Natural killer cell treated with Interleukin-12 subunit alpha and Interleukin-12 subunit beta and Interleukin-15 and Interleukin-18, amount 100 ng/mL, for 72 hours (primary cell): ENCODE measurements around the gene NALCN. TPM values are rescaled to one million over a fixed set of nuclear protein-coding genes. Genes with fewer than 3 reads are reported as not detected.

Source experiments
- ATAC-seq, 2 donors: fragments of 150-1000 bp; cut with Tn5 transposase in 1 of 2; sonication (Bioruptor Pico), chemical (Tn5 transposase) in 1 of 2; 2 replicates each; pipeline ENCODE4 v1.10.0; 2021
- DNase-seq: peaks from one replicate; pipeline ENCODE4 v3.0.0; 2022; ENCODE audit warnings: low spot score
- H3K27ac Mint-ChIP-seq, 2 donors: 1 replicate in 1 of 2; 2 replicates in 1 of 2; pipeline ENCODE4 v1.8.0; 2022; ENCODE audit warnings: mixed read lengths in 2 of 2, mild to moderate bottlenecking in 1 of 2, moderate library complexity in 1 of 2
- H3K27me3 Mint-ChIP-seq, 2 donors: 1 replicate in 1 of 2; 2 replicates in 1 of 2; pipeline ENCODE4 v1.8.0; 2022; ENCODE audit warnings: mixed read lengths in 2 of 2
- H3K36me3 Mint-ChIP-seq: one replicate; pipeline ENCODE4 v1.8.0; 2022; ENCODE audit warnings: mixed read lengths
- H3K4me1 Mint-ChIP-seq, 2 donors: 1 replicate in 1 of 2; 2 replicates in 1 of 2; pipeline ENCODE4 v1.8.0; 2022; ENCODE audit warnings: low read depth in 2 of 2, mixed read lengths in 2 of 2, mild to moderate bottlenecking in 1 of 2
- H3K4me3 Mint-ChIP-seq: one replicate; pipeline ENCODE4 v1.8.0; 2022; ENCODE audit warnings: mixed read lengths
- H3K9me3 Mint-ChIP-seq: 2 replicates; pipeline ENCODE4 v1.8.0; 2022; ENCODE audit warnings: mixed read lengths
- total RNA-seq, 2 donors: library from RNA; stranded (reverse); gene quantifications; one replicate each; pipeline ENCODE4 v1.2.3, GENCODE V29; 2022

NALCN gene
- total RNA-seq, 2 donors from 2014 or later, result not detected

DNA sequence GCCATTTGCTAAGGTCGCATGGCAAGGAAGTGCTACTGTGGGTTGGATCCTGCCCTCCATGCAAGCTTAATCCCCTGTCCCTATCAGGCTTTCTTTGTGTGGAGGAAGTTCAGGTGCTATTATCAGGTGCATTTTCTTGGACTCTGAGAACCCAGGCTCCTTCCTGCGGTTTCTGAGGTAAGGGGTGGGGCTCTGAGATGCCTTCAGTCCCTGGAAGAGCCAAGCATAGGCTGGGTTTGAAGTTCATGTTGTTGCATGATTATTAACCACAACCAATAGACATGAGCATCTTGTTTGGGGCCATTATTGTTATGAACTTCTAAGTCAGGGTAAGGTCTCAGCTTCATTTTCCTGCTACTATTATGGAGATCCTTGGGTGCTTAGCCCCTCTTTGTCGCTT, 109.5 kb downstream of the NALCN start:
- DNase-seq (no peak), ATAC-seq (no peak)
- peaks cover 7% of the 10 kb centered on the region for H3K9me3 Mint-ChIP-seq
- H3K27ac Mint-ChIP-seq, result no peak overlapping the region
- no peaks in the 10 kb centered on the region for H3K27me3 Mint-ChIP-seq
- no peaks in the 10 kb centered on the region for H3K4me1 Mint-ChIP-seq
- no peak overlapping the region for H3K4me3 Mint-ChIP-seq
- H3K36me3 Mint-ChIP-seq, result no peaks in the 10 kb centered on the region

DNA sequence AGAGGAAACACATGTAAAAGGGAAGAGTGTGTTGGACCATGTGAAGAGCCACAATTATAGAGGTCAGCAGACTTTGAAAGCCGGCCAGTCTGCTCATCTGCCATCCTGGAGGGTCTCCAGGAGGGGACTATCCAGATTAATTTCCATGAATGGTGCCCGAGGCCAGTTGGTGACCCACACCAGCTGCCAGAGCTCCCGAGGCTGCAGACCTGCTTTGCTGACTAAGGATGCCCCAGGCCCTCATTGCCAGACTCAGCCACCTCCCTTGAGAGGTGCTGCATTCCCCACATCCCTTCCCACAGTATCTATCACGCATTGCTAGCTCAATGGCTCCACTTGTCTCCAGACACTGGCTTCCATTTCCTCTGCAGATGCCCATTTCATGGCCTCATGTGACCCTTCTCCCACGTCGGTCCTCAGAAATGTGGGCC, 110.3 kb downstream of the NALCN start:
- H3K4me3 Mint-ChIP-seq, result no peak overlapping the region
- DNase-seq (no peak), ATAC-seq (no peak)
- peaks cover 7% of the 10 kb centered on the region for H3K9me3 Mint-ChIP-seq
- H3K27ac Mint-ChIP-seq, result no peak overlapping the region
- no peaks in the 10 kb centered on the region for H3K4me1 Mint-ChIP-seq
- H3K36me3 Mint-ChIP-seq, result no peaks in the 10 kb centered on the region
- no peaks in the 10 kb centered on the region for H3K27me3 Mint-ChIP-seq

DNA sequence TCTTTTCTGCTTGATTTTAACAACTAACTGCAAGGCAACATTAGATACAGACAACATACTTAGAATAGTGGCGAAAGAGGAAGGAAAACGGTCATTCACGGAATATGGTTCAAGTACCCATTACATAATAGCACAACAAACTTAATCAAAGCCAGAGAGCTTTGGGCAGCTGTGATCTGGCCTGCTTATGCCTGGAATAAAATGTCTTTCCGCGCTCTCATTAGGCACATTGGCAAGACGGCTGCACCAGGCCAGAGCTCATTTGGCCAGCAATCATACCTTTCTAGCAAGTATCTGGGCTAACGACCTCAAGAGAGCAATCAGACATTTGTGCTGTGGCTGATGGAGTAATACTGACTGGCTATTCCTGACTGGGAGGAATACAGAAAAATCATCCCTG, 112.8 kb downstream of the NALCN start:
- H3K4me1 Mint-ChIP-seq, result no peaks in the 10 kb centered on the region
- ATAC-seq (no peak), DNase-seq (no peak)
- no peaks in the 10 kb centered on the region for H3K27me3 Mint-ChIP-seq
- H3K27ac Mint-ChIP-seq, result no peak overlapping the region
- no peaks in the 10 kb centered on the region for H3K36me3 Mint-ChIP-seq
- H3K9me3 Mint-ChIP-seq, result no peaks in the 10 kb centered on the region
- H3K4me3 Mint-ChIP-seq, result no peak overlapping the region

DNA sequence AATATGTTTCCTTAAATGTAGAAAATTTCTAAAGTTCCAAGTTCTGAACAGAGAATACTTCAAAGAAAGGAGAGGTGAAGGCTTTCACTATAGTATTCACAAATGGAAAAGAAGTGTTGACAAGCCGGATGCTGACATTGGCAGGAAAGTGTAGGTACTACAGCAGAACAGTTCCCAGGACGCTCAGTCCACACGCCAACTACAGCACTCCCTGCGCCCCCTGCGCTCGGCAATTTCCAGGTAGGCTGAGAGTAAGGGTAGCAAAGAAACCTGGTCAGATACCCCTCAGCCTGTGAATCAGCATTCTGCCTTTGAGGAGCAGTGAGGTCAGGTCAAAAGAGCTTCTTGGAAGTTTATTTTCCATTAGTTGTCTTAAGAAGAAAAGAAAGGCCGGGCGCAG, 115.3 kb downstream of the NALCN start:
- no peak overlapping the region for H3K4me3 Mint-ChIP-seq
- H3K4me1 Mint-ChIP-seq, result no peaks in the 10 kb centered on the region
- H3K9me3 Mint-ChIP-seq, result peaks cover 4% of the 10 kb centered on the region
- DNase-seq (no peak), ATAC-seq (no peak)
- H3K27ac Mint-ChIP-seq, result no peak overlapping the region
- H3K27me3 Mint-ChIP-seq, result no peaks in the 10 kb centered on the region
- no peaks in the 10 kb centered on the region for H3K36me3 Mint-ChIP-seq

DNA sequence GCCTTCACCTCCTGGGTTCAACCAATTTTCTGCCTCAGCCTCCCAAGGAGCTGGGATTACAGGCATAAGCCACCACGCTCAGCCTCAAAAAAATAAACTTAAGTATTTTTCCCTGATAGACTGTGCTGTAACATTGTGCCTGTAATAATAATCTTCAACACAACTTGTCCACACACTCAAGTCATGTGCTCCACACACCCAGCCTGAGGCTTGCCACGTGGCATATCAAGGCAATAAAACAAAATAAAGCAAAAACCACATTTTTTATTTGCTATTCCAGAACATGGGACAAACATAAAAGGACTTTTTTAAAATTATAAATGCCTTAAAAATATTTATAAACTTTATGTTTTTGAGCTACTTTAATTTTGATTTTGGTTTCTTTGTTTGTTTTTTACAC, 115.8 kb downstream of the NALCN start:
- no peaks in the 10 kb centered on the region for H3K27me3 Mint-ChIP-seq
- H3K36me3 Mint-ChIP-seq, result no peaks in the 10 kb centered on the region
- H3K27ac Mint-ChIP-seq, result no peak overlapping the region
- DNase-seq (no peak), ATAC-seq (no peak)
- peaks cover 4% of the 10 kb centered on the region for H3K9me3 Mint-ChIP-seq
- no peaks in the 10 kb centered on the region for H3K4me1 Mint-ChIP-seq
- no peak overlapping the region for H3K4me3 Mint-ChIP-seq

DNA sequence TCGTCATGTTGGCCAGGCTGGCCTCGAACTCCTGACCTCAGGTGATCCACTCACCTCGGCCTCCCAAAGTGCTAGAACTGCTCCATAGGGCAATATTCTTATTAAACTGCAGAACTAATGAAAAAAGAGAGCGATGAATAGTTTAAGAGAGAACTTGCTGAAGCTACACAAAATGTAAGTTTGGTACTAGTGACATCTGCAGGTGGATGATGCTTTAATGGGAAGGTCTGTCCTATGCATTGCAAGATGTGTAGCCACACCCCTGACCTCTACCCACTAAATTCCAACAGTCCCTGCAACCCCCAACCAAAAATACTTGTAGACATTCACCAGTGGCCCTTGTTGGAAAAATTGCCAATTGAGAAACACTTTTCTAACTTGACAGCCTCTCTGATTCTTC, 117.8 kb downstream of the NALCN start:
- no peak for ATAC-seq

DNA sequence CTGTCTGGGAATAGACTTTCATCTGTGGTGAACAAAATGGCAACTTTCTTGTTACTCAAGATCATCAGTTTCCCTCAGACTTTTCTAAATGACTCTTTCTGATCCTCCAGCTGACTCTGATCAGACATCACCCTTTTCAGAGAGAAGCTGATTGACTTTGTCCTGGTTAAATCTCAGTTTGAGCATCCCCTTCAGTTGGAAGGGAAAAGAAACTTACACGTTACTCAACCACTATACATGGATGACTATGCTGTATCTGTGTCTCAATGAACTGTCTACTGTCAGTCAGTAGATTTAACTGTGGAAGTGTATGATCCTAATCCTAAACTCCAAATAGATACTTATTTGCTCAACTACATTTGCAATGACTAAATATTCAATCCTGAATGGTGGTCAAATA, 118.5 kb downstream of the NALCN start:
- DNase-seq (no peak), ATAC-seq (no peak)
- Mint-ChIP-seq H3K9me3 (peaks cover 4% of the 10 kb centered on the region), H3K4me1 (no peaks in the 10 kb centered on the region), H3K4me3 (no peak overlapping the region), H3K27ac (no peak overlapping the region), H3K36me3 (no peaks in the 10 kb centered on the region), H3K27me3 (no peaks in the 10 kb centered on the region)

More for the DNA sequence above, 117.8 kb downstream of the NALCN start:
- H3K4me3 Mint-ChIP-seq, result no peak overlapping the region
- no peaks in the 10 kb centered on the region for H3K36me3 Mint-ChIP-seq
- no peak for DNase-seq
- peaks cover 4% of the 10 kb centered on the region for H3K9me3 Mint-ChIP-seq
- H3K27me3 Mint-ChIP-seq, result no peaks in the 10 kb centered on the region
- no peaks in the 10 kb centered on the region for H3K4me1 Mint-ChIP-seq
- no peak overlapping the region for H3K27ac Mint-ChIP-seq

DNA sequence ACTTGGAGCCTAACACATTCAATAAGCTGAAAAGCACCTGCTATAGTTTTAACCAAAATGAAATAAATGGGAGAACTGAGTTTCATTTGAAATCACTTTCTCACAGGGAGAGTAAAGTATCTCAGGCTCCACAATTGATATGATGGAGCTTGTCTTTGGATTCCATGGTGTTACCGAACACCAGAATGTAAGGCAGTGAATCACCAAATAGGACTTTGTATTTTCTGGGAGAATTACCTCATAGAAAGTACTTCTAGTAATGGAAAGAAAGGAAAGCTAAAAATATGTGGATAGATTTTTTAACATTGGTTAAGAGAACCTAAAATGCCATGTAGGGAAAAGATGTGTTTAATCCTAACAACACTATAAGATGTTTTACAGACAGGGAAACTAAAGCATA, 123.6 kb downstream of the NALCN start:
- H3K4me1 Mint-ChIP-seq, result no peaks in the 10 kb centered on the region
- H3K9me3 Mint-ChIP-seq, result peaks cover 2% of the 10 kb centered on the region
- DNase-seq, result no peak
- no peak overlapping the region for H3K27ac Mint-ChIP-seq
- H3K4me3 Mint-ChIP-seq, result no peak overlapping the region
- no peak for ATAC-seq
- no peaks in the 10 kb centered on the region for H3K27me3 Mint-ChIP-seq
- H3K36me3 Mint-ChIP-seq, result no peaks in the 10 kb centered on the region

DNA sequence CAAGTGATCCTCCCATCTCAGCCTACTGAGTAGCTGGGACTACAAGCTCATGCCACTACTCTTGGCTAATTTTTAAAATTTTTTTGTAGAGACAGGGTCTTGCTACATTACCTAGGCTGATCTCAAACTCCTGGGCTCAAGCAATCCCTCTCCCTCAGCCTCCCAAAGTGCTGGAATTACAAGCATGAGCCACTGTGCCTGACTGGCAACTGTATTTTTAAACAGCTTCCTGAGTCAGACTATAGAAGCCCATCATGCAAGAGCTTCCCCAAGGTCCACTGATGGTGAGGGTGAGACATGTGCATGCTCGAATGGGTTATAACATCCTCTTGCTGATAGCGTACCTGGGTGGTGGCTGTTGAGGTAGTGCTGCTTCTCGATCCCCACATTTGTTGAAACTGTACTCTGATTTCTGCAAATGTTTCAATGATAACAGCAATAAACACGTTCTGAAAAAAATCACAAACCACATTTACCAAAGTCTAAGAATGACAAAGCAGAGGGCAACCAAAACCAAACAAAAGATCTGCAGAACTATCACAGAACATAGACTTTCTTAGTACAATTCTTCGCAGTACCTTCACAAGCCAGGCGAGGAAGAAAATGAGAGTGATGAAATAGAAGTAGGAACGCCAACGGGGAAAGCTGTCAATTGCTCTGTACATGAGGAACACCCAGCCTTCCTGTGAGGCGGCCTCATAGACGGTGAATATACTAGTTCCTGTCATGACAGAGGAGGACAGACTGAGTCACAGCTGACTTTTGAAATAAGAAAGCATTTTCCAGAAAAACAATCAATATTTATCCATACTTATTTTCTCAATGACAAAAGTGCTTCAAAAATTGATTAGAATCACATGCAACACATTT, 124.4 kb downstream of the NALCN start:
- DNase-seq (no peak), ATAC-seq (no peak)
- Mint-ChIP-seq H3K27me3 (no peaks in the 10 kb centered on the region), H3K9me3 (no peaks in the 10 kb centered on the region), H3K4me1 (no peaks in the 10 kb centered on the region), H3K4me3 (no peak overlapping the region), H3K27ac (no peak overlapping the region), H3K36me3 (no peaks in the 10 kb centered on the region)

DNA sequence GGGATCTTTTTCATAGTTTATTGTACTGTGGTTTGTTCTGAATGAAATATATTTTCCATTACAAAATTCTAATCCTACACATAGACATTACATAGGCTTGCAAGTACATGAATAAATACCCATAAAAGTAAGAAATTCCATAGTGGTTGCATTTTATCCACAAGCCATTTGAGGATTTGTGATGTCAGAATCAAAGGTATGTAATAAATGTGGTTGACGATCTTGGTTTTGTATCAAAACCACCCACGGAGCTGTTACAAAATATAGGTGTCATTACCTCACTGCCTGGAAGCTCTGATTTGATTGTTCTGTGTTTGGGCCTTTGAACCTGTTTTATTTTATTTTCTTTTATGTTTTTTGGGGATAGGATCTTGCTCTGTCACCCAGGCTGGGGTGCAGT, 125.1 kb downstream of the NALCN start:
- ATAC-seq, result no peak
- no peak overlapping the region for H3K4me3 Mint-ChIP-seq
- no peak for DNase-seq
- no peaks in the 10 kb centered on the region for H3K27me3 Mint-ChIP-seq
- H3K4me1 Mint-ChIP-seq, result no peaks in the 10 kb centered on the region
- no peaks in the 10 kb centered on the region for H3K36me3 Mint-ChIP-seq
- H3K9me3 Mint-ChIP-seq, result no peaks in the 10 kb centered on the region
- no peak overlapping the region for H3K27ac Mint-ChIP-seq

DNA sequence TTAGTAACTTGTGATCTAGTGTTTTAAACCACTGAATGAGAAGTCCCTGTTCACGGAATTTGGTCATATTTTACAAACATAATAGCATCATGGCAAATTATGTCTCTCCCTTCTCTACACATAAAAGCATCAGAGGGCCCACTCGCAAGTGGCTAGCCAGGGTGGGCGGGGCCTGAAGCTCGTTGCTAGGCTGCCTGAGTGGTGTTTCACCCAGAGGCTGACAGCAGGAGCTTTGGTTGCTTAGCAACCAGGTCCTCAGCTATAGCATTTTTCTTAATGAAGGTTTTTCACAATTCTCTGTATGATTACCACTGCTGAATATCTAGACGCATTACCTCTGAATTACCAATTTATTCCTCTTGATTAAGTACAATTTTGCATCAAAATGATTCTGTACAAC, 126.5 kb downstream of the NALCN start:
- no peak for DNase-seq
- no peaks in the 10 kb centered on the region for H3K4me1 Mint-ChIP-seq
- H3K27me3 Mint-ChIP-seq, result no peaks in the 10 kb centered on the region
- H3K36me3 Mint-ChIP-seq, result no peaks in the 10 kb centered on the region
- H3K27ac Mint-ChIP-seq, result no peak overlapping the region
- no peak for ATAC-seq
- no peaks in the 10 kb centered on the region for H3K9me3 Mint-ChIP-seq
- H3K4me3 Mint-ChIP-seq, result no peak overlapping the region

DNA sequence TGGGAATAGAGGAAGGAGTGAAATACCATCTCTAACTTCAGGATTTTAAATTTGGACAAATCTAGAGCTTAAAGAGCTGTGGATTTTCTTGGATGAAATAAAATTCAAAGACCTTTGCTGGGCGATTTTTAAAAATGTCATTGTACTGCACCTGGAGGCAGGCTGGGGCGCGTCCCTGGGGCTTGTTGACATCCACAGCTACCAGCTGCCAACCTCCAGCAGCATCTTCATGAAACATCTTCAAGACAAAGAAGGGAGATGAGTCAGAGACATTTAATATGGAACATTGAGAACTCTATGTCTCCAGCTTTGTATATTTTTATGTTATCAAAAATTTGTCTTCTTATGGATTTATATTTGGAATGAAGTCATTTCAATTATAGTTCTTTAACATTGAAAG, 132.5 kb downstream of the NALCN start:
- H3K27me3 Mint-ChIP-seq, result no peaks in the 10 kb centered on the region
- no peak overlapping the region for H3K27ac Mint-ChIP-seq
- H3K4me3 Mint-ChIP-seq, result no peak overlapping the region
- H3K4me1 Mint-ChIP-seq, result no peaks in the 10 kb centered on the region
- no peaks in the 10 kb centered on the region for H3K36me3 Mint-ChIP-seq
- DNase-seq (no peak), ATAC-seq (no peak)
- peaks cover 3% of the 10 kb centered on the region for H3K9me3 Mint-ChIP-seq

DNA sequence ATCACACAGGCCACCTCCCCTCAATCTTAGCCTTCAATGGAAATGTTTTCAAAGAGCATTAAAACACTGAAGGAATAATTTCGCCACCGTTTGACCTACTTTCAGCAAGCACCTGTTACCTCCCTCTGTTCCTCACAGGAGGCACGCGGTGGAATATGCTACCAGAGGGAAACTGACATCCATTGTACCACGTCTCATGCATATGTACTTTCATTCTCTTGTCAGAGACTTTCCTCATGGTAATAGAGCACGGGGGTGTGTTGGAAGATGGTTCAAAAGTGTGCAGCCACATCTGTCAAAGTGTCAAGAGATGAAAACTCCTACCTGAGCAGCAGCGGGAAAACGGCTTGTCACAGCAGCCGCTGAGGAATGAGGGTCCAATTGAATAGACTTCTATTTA, 143.4 kb downstream of the NALCN start:
- H3K27me3 Mint-ChIP-seq, result no peaks in the 10 kb centered on the region
- ATAC-seq, result no peak
- no peaks in the 10 kb centered on the region for H3K36me3 Mint-ChIP-seq
- H3K4me3 Mint-ChIP-seq, result no peak overlapping the region
- DNase-seq, result no peak
- no peak overlapping the region for H3K27ac Mint-ChIP-seq
- no peaks in the 10 kb centered on the region for H3K4me1 Mint-ChIP-seq
- no peaks in the 10 kb centered on the region for H3K9me3 Mint-ChIP-seq

DNA sequence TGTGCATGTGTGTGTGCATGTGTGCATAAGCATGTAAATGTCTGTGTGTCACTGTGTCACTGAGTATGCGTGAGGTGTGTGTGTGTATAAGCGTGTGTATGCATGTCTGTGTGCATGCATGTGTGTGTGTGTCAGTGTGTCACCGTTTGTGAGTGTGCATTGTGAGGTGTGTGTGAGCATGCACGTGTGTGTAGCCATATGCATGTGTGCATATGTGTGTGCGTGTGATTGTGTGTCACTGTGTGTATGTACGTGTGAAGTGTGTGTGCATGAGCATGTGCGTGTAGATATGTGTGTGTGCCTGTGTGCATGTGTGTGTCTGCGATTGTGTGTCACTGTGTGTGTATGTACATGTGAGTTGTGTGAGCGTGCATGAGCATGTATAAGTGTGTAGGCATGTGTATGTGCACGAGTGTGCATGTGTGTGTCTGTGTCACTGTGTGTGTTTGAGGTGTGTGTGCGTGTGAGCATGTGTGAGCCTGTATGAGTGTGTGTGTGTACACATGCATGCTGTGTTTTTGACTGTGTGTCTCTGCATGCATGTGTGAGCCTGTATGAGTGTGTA, 144.5 kb downstream of the NALCN start:
- no peaks in the 10 kb centered on the region for H3K36me3 Mint-ChIP-seq

More for the DNA sequence above, 144.5 kb downstream of the NALCN start:
- ATAC-seq (no peak), DNase-seq (no peak)
- Mint-ChIP-seq H3K4me1 (no peaks in the 10 kb centered on the region), H3K9me3 (no peaks in the 10 kb centered on the region), H3K4me3 (no peak overlapping the region), H3K27ac (no peak overlapping the region), H3K27me3 (no peaks in the 10 kb centered on the region)
